HEK293T (cell line): ENCODE data around the gene ARHGEF28.

Source experiments
- CTCF ChIA-PET: fragments of 350-600 bp; formaldehyde crosslinking; extraction: SDS; loops from one replicate; lab custom pipeline; 2021; ENCODE audit warnings: antibody characterized with exemption, inconsistent platforms; lab: Yijun Ruan, JAX
- POLR2A ChIA-PET: fragments of 350-600 bp; formaldehyde crosslinking; extraction: SDS; loops from one replicate; lab custom pipeline; 2020; ENCODE audit warnings: antibody characterized with exemption, inconsistent platforms; lab: Yijun Ruan, JAX
- DNase-seq: peaks from one replicate; pipeline ENCODE4 v3.0.0; 2012; ENCODE audit warnings: mixed read lengths; ENCODE audit errors: extremely low spot score
- ARNT ChIP-seq: fragments of 450-650 bp; IDR thresholded peaks from 2 replicates; pipeline ENCODE4 v1.6.1; 2017; ENCODE audit warnings: mild to moderate bottlenecking
- BHLHE40 ChIP-seq: fragments of 450-650 bp; IDR thresholded peaks from 2 replicates; pipeline ENCODE4 v1.6.1; 2016; ENCODE audit warnings: mild to moderate bottlenecking, moderate library complexity, borderline replicate concordance
- CTBP1 ChIP-seq: fragments of 450-650 bp; IDR thresholded peaks from 2 replicates; pipeline ENCODE4 v1.6.1; 2016; ENCODE audit warnings: borderline replicate concordance
- ELF4 ChIP-seq: fragments of 450-650 bp; IDR thresholded peaks from 2 replicates; pipeline ENCODE4 v1.6.1; 2017; ENCODE audit warnings: antibody characterized with exemption
- FOXA1 ChIP-seq: fragments of 450-650 bp; IDR thresholded peaks from 2 replicates; pipeline ENCODE4 v1.6.1; 2016; ENCODE audit warnings: mild to moderate bottlenecking
- FOXK2 ChIP-seq: fragments of 450-650 bp; IDR thresholded peaks from 2 replicates; pipeline ENCODE4 v1.6.1; 2016; ENCODE audit warnings: mild to moderate bottlenecking
- FOXM1 ChIP-seq: fragments of 450-650 bp; IDR thresholded peaks from 2 replicates; pipeline ENCODE4 v1.6.1; 2017; ENCODE audit warnings: mild to moderate bottlenecking, borderline replicate concordance
- HDGF ChIP-seq: fragments of 450-650 bp; IDR thresholded peaks from 2 replicates; pipeline ENCODE4 v1.6.1; 2017; ENCODE audit warnings: antibody characterized with exemption, borderline replicate concordance
- L3MBTL2 ChIP-seq: fragments of 450-650 bp; conservative IDR thresholded peaks from 2 replicates; pipeline ENCODE4 v1.6.1; 2016; ENCODE audit warnings: mild to moderate bottlenecking
- LEF1 ChIP-seq: fragments of 450-650 bp; IDR thresholded peaks from 2 replicates; pipeline ENCODE4 v1.6.1; 2017; ENCODE audit warnings: mild to moderate bottlenecking, borderline replicate concordance
- NFRKB ChIP-seq: fragments of 450-650 bp; IDR thresholded peaks from 2 replicates; pipeline ENCODE4 v1.6.1; 2016; ENCODE audit warnings: mild to moderate bottlenecking, moderate library complexity
- SP1 ChIP-seq: fragments of 450-650 bp; IDR thresholded peaks from 2 replicates; pipeline ENCODE4 v1.6.1; 2017
- SUZ12 ChIP-seq: fragments of 450-650 bp; IDR thresholded peaks from 2 replicates; pipeline ENCODE4 v1.6.1; 2016; ENCODE audit warnings: mild to moderate bottlenecking
- TARDBP ChIP-seq: fragments of 450-650 bp; IDR thresholded peaks from 2 replicates; pipeline ENCODE4 v1.6.1; 2016
- ZNF384 ChIP-seq: fragments of 450-650 bp; IDR thresholded peaks from 2 replicates; pipeline ENCODE4 v1.6.1; 2016
- TF ChIP-seq, protein P1 (sequence below): fragments of 450-650 bp; IDR thresholded peaks from 2 replicates; pipeline ENCODE4 v1.6.1; 2016

Gene ARHGEF28

DNA sequence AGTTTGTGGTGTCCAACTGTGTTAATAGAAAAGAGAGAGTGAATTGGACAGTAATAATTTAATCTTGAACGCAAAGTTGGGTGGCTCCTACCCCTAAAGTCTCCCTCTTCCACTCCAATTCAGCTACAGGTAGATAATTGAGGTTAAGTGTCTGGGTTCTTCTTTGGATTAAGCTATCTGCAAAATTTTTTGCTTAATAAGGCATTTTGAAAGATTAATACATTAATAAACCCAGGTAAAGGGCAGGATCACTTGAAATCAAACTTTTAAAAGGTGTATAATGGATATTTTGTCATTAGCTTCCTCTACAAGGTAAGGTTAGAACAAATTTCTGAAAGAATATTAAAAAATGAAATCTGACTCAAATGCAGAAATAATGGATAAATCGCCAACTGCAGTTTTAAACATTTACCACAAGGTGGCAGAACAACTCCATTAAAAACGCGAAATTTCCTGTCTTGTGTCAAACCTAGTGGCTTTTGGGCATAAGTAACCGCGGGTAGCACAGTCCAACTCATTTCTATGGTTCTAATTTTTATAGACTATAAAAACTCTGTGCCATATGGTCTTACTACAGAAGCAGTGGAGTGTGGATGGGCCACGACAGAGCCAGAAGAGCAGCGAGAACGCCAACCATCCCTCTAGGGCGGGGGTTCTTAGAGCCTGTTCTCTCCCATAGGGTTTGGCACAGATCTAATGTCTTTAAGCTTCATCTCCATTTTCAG, 276.5 kb downstream of the ARHGEF28 start:
- CTCF ChIA-PET = interaction anchor here (0.7 to 1.5 kb wide), 6 partner anchors 8 to 747 kb away, joined by 3 to 4 read pairs (median 3); no protein-coding TSS in a partner anchor
- no peak for TF ChIP-seq HDGF
- no peak for TF ChIP-seq ELF4
- POLR2A ChIA-PET = interaction anchor here (1.5 kb wide), 1 partner anchor 738 kb away, joined by 4 read pairs; the partner anchor contains the start of gene ENC1
- peak; percentile 54 for DNase-seq

DNA sequence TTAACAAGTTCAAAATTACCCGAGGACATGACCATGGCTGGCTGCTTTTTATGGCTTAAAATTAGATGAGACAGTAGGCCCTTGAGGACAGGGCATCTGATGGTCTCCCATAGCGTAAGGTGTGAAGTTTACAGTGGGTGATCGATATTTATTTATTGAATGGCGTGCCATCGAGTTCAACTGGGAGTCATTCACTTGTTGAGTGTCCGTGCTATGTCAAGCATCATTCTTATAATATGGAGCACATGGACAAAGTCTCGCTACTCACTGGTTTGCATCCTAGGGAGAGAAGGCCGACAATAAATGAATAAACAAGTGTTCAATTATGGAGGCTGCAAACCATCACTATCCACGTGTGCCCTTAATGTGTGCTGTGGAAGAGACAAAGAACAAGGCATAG, 277.2 kb downstream of the ARHGEF28 start:
- TF ChIP-seq FOXA1 (no peak), ELF4 (no peak), NFRKB (no peak), ARNT (no peak), CTBP1 (no peak), TARDBP (no peak), L3MBTL2 (no peak), FOXM1 (no peak), LEF1 (no peak), HDGF (no peak), SUZ12 (no peak), BHLHE40 (no peak), ZNF384 (no peak), FOXK2 (no peak), SP1 (no peak)
- TF ChIP-seq, protein P1, sequence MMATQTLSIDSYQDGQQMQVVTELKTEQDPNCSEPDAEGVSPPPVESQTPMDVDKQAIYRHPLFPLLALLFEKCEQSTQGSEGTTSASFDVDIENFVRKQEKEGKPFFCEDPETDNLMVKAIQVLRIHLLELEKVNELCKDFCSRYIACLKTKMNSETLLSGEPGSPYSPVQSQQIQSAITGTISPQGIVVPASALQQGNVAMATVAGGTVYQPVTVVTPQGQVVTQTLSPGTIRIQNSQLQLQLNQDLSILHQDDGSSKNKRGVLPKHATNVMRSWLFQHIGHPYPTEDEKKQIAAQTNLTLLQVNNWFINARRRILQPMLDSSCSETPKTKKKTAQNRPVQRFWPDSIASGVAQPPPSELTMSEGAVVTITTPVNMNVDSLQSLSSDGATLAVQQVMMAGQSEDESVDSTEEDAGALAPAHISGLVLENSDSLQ = no peak
- no peak for DNase-seq
- POLR2A ChIA-PET = interaction anchor here (1.5 kb wide), 1 partner anchor 737 kb away, joined by 4 read pairs; the partner anchor contains the start of gene ENC1
- CTCF ChIA-PET = interaction anchor here (0.7 to 1.5 kb wide), 5 partner anchors 8 to 746 kb away, joined by 3 to 4 read pairs (median 3); no protein-coding TSS in a partner anchor

DNA sequence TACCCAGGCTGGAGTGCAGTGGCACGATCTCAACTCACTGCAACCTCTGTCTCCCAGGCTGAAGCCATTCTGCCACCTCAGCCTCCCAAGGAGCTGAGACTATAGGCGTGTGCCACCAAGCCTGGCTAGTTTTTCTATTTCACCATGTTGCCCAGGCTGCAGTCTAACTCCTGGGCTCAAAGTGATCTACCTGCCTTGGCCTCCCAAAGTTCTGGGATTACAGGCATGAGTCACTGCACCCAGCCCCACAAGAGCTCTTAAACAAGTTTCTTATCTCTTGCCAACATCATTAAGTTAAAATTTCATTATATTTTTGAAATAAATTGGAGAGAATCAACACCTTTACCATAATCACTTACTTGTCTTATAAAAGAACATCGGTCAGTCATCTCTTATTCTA, 280.3 kb downstream of the ARHGEF28 start:
- no peak for DNase-seq
- POLR2A ChIA-PET = no interaction called here
- TF ChIP-seq FOXK2 = no peak
- no peak for TF ChIP-seq TARDBP
- TF ChIP-seq ARNT = no peak
- no peak for TF ChIP-seq CTBP1
- TF ChIP-seq FOXM1 = no peak
- TF ChIP-seq SUZ12 = no peak
- no peak for TF ChIP-seq LEF1
- TF ChIP-seq L3MBTL2 = no peak
- TF ChIP-seq BHLHE40 = no peak
- TF ChIP-seq ZNF384 = no peak
- TF ChIP-seq FOXA1 = no peak
- no peak for TF ChIP-seq HDGF
- TF ChIP-seq, protein P1 = no peak
- TF ChIP-seq SP1 = no peak
- TF ChIP-seq NFRKB = no peak
- TF ChIP-seq ELF4 = no peak
- CTCF ChIA-PET = no interaction called here

DNA sequence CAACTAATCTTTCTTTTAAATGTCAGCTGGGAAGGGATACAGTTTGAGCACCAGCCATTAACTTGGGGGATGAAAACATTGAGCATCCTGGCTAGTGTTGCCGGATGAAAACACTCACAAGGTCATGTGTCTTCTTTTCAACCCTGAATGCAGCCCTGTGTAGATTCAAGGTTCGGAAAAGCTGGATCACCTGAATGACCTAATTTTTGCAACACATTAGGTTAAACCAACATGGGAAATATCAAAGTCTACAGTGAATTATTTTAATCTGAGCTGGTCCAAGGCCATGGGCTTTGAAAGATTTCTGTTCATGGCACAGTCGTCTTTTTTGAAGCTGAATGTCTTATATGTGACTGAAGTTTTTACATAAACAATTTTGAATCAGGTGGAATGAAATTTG, 281.2 kb downstream of the ARHGEF28 start:
- CTCF ChIA-PET = no interaction called here
- TF ChIP-seq ARNT (no peak), FOXK2 (no peak), NFRKB (no peak), LEF1 (no peak), HDGF (no peak), BHLHE40 (no peak), FOXA1 (no peak), ZNF384 (no peak), SP1 (no peak), CTBP1 (no peak), L3MBTL2 (no peak), TARDBP (no peak), SUZ12 (no peak), ELF4 (no peak), FOXM1 (no peak)
- TF ChIP-seq, protein P1 = no peak
- POLR2A ChIA-PET = no interaction called here
- no peak for DNase-seq

DNA sequence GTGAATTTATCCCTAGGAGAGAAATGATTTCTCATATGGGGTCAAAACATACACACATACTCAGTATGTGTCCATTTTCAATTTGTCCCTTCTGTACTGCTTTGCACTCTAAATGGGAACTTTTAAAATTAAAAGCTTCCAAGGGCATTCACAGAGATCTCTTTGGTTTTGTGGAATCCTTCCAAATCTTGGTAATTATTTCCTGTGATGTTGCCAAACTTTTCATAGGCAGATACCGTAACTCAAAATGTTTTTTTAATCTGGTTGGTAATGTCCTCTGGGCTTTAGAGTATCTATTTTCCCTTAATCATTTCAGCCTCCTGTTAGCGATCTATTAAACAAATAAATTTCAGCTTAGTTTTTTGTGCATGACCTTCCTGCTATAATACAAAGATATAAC, 282.4 kb downstream of the ARHGEF28 start:
- TF ChIP-seq L3MBTL2 = no peak
- no peak for TF ChIP-seq ELF4
- no peak for TF ChIP-seq TARDBP
- no peak for TF ChIP-seq SP1
- no peak for TF ChIP-seq ZNF384
- TF ChIP-seq NFRKB = no peak
- ChIA-PET POLR2A (no interaction called here), CTCF (no interaction called here)
- no peak for DNase-seq

DNA sequence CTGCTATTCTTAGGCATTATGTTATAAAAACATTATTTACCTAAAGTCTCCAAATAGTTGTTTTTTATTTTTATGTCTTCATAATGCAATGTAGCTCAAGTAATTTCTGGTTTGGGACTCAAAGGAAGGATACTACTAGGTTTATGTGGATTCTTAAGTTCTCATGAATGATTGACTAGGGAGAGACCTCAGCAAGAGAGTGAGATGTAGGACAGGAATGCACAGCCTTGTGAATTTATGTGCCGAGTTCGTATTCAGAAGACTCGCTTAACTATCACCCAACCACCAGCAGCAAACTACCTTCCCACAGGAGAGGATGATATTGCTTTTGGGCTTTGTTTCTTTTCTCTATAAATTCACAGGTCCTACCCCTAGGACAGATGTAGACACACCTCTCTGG, 282.9 kb downstream of the ARHGEF28 start:
- no peak for TF ChIP-seq SUZ12
- TF ChIP-seq NFRKB = no peak
- no peak for TF ChIP-seq BHLHE40
- TF ChIP-seq FOXM1 = no peak
- no peak for TF ChIP-seq L3MBTL2
- TF ChIP-seq HDGF = no peak
- TF ChIP-seq TARDBP = no peak
- no peak for TF ChIP-seq ZNF384
- no peak for TF ChIP-seq FOXA1
- no peak for TF ChIP-seq LEF1
- TF ChIP-seq SP1 = no peak
- no peak for TF ChIP-seq ARNT
- TF ChIP-seq, protein P1 = no peak
- no peak for TF ChIP-seq CTBP1
- TF ChIP-seq ELF4 = no peak
- no peak for TF ChIP-seq FOXK2
- ChIA-PET POLR2A (no interaction called here), CTCF (no interaction called here)
- no peak for DNase-seq
